DMS153 treated with DMSO at 0.1 percent for 48 hours (cell line): ENCODE measurements around the gene NUDC.

Source experiments
- DNase-seq: peaks from one replicate; lab custom pipeline; 2025; ENCODE audit not compliant: unreplicated experiment; lab: John Stamatoyannopoulos, UW

NUDC gene

GRCh38 chr1:26950602-26951001 is 29.1 kb downstream of the NUDC start:
- DNase-seq, result no peak

- no peak for DNase-seq
These were observed 29.7 kb downstream of the NUDC start for GRCh38 chr1:26951216-26951615.

GRCh38 chr1:26951821-26952497 is 30.4 kb downstream of the NUDC start:
- DNase-seq, result no peak

- DNase-seq, result no peak
These were observed 31.8 kb downstream of the NUDC start for GRCh38 chr1:26953374-26953773.

- DNase-seq, result no peak
These were observed 34.8 kb downstream of the NUDC start for GRCh38 chr1:26956321-26956720.

- DNase-seq, result no peak
These were observed 35.8 kb downstream of the NUDC start for GRCh38 chr1:26957306-26957705.

- no peak for DNase-seq
These were observed 37.7 kb downstream of the NUDC start for GRCh38 chr1:26959270-26959669.

- peak; percentile 93 for DNase-seq
These were observed 38.4 kb downstream of the NUDC start, which contains the start of gene KDF1 for GRCh38 chr1:26959722-26960624. KDF1 (minus strand) TSS chr1:26960468; CDS start chr1:26952380, 8,088 bp downstream.

GRCh38 chr1:26960625-26960966 is 39.1 kb downstream of the NUDC start:
- DNase-seq, result peak; percentile 84

- no peak for DNase-seq
These were observed 40.3 kb downstream of the NUDC start for GRCh38 chr1:26961826-26962225.

- no peak for DNase-seq
These were observed 43.7 kb downstream of the NUDC start for GRCh38 chr1:26965213-26965612.

- DNase-seq, result no peak
These were observed 44.1 kb downstream of the NUDC start for GRCh38 chr1:26965628-26966027.

- DNase-seq, result no peak
These were observed 49.3 kb downstream of the NUDC start for GRCh38 chr1:26970810-26971209.

GRCh38 chr1:26971590-26971989 is 50.0 kb downstream of the NUDC start:
- DNase-seq, result no peak

GRCh38 chr1:26972390-26972789 is 50.8 kb downstream of the NUDC start:
- DNase-seq, result no peak

- DNase-seq, result no peak
These were observed 51.3 kb downstream of the NUDC start for GRCh38 chr1:26972821-26973220.

GRCh38 chr1:26976621-26977510 is 55.3 kb downstream of the NUDC start:
- DNase-seq, result no peak

GRCh38 chr1:26978901-26979300 is 57.4 kb downstream of the NUDC start:
- DNase-seq, result no peak

- DNase-seq, result no peak
These were observed 59.8 kb downstream of the NUDC start for GRCh38 chr1:26981146-26981846.

GRCh38 chr1:26983863-26984262 is 62.3 kb downstream of the NUDC start:
- DNase-seq, result no peak

- no peak for DNase-seq
These were observed 62.7 kb downstream of the NUDC start for GRCh38 chr1:26984291-26984690.
